Activated CD4-positive, CD25-positive, alpha-beta regulatory T cell treated with anti-CD3 and anti-CD28 coated beads, Interleukin-2, amount 50 U/mL, for 24 hours (primary cell): Measurements from ENCODE around the gene FOXL3.

ENCODE experiments used
- ATAC-seq, 2 donors: fragments of 150-1000 bp; cut with Tn5 transposase; one replicate each; pipeline ENCODE4 v1.10.0; 2021; ENCODE audit warnings: mild to moderate bottlenecking in 1 of 2, moderate library complexity in 1 of 2

Gene FOXL3

DNA sequence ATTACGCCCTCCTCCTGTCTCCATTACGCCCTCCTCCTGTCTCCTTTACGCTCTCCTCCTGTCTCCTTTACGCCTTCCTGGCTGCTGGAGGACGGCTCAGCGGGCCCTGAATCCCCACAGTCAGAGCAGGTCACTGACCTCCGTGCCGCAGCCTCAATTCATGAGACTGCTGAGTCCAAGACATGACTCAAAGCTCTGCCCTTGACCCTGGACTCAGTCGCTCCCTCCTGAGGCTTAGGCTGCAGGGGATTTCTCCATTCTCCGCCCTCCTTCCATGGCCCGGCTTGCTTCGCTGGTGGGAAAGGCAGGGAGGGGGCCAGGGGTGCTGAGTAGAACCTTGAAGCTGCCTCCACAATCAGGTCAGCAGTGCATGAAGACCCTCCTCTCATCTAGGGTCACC lies 21.0 kb upstream of the FOXL3 start:
- no peak for ATAC-seq

DNA sequence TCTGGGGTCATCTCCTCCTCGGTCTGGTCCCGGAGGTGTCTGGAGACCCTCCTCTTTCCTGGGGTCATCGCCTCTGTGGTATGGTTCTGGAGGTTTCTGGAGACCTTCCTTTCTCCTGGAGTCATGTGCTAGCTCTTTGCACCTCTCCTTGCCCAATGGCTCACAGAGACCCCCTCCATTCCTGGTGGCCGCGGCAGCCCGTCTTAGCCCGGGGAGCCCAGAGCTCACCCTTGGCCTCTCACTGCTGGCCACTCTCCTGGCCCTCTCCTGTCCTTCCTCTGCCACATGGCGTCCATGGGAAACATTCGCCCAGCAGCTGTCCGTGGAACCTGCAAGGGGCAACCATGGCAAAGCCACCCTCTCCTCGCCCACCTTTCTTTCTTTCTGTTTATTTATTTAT lies 20.2 kb upstream of the FOXL3 start:
- no peak for ATAC-seq

DNA sequence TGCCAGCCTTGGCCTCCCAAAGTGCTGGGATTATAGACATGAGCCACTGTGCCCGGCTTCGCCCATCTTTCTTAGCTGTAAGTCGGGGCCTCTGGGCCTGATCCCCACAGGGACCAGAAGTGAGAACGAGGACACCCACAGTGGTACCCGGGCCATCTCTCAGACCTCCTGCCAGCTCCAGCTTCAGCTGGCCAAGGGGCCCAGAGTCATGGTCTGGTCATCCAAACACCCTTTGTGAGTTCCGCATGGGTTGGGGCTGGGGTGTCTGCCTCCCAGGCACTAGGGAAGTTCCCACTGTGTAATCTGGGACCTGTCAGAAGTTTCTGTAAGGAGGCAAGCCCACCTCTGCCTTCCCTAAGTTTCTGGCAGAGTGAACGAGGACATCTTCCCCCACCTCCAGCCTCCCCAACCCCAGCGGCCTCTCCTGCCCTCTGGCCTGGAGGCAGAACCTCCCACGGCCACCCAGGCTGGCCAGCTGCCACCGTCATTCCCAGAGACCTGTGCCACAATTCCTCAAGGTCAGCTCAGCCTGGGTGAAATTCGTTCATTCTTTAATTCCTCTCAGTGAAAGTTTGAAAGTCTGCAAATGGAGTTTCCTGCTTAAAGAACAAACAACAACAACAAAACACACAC lies 19.5 kb upstream of the FOXL3 start:
- no peak for ATAC-seq

DNA sequence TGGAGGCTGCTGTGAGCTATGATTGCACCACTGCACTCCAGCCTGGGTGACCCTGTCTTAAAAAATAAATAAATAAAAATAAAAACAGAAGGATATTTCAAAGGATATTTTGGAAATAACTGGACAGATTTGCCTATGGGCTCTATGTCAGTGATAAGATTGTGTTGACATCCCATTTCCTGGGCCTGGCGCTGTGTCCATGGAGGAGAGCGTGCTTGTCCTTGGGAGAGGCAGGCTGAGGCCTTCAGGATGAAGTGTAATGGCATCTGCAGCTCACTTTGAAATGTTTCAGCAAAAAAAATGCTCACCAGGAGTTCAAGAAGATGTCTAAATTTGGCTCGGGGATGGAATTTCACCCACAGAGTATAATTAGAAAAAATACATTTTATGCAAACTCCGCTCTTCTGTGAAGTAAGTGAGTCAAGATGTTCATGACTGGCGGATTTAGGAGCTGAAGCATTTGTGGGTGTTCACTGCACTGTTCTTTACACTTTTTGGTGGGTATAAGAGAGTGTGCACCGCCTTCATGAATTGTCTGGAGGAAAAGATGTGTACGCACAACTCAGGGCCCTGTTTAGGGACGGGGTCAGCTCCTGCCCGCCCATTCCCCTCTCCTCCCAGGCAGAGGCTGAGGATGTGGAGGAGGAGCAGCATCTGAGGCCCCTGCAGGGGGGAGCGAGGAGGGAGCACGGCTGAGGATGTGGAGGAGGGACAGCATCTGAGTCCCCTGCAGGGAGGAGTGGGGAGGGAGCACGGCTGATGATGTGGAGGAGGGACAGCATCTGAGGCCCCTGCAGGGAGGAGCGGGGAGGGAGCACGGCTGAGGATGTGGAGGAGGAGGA lies 18.5 kb upstream of the FOXL3 start:
- no peak for ATAC-seq

DNA sequence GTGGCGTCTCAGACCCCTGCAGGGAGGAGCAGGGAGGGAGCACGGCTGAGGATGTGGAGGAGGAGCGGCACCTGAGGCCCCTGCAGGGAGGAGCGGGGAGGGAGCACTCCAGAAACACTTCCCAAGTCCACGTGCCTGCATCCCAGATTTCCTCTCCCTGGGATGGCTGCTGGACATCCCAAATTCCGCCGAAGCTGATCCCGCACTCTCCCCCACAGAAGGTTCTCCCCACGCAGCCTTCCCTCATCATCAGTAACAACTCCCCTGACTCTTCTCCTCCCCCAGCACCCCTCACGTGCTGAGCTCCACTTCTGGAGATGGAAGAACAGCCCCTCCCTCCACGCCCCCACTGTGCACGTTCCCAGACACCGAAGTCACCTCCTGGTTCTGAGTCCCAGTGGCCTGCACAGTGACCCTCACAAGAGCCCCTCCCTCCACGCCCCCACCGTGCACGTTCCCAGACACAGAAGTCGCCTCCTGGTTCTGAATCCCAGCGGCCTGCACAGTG lies 17.8 kb upstream of the FOXL3 start:
- ATAC-seq: no peak

DNA sequence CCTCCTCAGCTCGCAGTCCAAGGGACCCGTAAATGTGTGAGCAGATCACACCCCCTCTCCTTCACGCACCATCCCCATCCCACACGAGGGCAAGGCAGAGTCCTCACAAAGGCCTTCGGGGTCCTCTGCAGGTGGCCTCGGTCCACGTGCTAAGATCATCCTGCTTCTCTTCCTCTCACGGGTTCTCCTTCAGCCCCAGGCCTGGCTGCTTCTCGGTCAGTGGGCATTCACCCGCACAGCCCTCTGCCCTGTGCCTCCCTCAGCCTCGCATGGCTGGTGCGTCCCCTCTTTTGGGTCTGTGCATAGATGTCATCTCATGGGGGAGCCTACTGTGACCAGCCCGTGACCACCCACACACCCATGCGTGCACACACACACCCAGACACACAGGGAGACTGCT lies 17.3 kb upstream of the FOXL3 start:
- ATAC-seq: no peak

DNA sequence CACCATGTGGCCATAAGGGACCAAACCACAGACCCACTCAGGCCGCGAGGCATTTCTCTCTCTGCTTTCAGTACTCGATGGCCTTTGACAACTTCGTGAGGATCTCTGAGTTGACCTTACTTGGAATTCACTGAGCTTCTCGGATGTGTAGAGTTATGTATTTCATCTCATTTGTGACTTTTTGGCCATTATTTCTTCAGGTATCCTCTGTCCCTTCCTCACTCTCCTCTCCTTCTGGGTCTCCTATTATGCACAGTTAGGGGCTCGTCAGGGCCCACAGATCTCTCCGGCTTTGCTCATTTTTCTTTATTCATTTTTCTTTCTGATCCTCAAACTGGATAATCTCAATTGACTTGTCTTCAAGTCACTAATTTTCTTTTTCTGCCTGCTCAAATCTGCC lies 16.6 kb upstream of the FOXL3 start:
- ATAC-seq: no peak

DNA sequence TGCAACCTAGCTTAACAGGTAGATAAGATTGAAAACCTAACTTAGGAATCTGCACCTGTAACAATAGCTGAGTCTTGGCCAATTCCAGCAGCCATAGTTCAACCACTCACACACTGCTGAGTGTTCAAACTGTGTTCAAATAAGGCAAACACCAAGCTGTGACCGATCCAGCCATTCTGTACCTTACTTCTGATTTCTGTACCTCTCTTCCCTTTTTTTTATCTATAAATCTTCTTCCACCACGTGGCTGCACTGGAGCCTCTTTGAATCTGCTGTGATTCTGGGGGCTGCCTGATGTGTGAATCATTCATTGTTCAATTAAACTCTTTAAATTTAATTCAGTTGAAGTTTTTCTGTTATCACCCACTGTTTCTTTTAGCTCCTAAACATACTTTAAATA lies 15.7 kb upstream of the FOXL3 start:
- ATAC-seq: no peak

DNA sequence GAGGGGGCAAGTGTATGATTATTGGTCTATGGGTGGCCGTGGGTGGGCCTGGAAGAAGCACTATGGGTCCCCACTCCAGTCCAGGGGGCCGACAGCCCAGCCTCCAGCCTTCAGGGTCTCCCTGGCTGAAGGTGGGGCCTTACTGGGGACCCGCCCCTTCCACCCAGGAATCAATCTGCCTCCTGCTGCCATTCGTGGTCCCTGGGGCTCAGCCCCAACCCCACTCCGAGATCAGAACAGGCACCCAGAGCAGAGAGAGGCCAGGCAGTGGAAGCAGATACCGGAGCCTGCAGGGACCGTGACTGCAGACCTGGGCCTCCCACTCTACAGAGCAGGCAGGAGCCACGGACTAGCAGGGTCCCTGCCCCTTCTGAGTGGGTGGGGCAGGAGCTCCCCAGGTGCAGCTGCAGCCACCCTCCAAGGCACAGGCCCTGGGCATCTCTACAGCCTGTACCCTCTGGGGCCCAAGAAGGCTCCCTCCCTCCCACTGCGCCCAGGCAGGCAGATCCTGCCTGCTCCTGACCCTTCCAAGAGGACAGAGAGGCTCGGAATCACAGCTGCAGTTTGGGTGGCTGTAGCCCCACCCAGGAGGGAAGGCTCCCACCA lies 13.6 kb upstream of the FOXL3 start:
- no peak for ATAC-seq

DNA sequence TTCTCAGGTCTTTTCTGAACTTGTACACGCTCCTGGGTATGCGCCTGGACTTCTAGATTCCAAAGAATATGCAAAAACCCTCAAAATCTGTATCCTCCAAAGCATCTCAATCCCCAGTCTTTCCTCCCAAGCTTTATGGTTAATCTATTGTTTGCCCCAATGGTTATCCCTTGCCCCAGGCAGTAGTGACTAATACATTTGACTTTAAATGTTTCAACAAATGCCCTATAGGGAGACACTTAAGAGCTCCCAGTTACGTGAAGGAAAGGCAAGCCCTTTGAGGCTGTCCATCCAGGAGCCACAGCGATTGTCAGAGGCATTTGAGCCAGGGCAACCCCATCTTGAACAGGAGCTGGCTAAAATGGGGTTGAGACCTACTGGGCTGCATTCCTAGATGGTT lies 12.7 kb upstream of the FOXL3 start:
- ATAC-seq: no peak

DNA sequence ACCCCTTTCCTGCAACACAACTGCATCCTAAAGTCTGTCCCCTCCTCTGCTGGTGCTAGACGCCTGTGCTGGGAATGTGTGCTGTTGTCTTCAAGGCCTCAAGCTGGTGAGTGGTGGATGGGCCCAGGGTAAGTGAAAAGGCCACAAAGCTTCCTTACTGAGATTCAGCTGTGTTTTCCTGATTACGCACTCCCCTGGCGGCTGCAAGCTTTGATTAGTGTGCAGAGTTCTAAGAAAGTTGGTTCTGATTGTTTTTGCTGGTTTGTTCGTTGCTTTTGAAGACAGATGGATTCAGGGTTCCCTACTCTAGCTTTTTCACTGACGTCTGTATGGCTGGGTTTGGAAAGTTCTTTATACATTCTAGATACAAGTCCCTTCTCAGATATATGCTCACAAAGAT lies 11.9 kb upstream of the FOXL3 start:
- no peak for ATAC-seq

DNA sequence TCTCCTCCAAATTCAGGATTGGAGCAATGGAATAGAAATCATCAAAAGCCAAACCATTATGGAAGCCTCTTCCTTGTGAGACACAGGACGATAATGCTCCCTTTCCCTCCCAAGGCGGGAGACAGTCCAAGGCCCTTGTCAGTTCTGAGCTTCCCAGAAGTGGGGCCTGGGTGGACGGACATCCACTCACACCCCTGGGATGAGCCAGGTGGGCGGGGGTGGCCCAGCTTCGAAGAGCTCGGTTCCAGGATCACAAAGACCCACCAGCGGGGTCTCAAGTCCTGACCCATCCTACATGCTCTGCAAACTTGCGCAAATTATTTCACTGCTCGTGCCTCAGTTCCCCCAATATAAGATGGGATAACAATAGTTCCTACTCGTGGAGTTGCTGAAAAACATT lies 10.1 kb upstream of the FOXL3 start:
- no peak for ATAC-seq

DNA sequence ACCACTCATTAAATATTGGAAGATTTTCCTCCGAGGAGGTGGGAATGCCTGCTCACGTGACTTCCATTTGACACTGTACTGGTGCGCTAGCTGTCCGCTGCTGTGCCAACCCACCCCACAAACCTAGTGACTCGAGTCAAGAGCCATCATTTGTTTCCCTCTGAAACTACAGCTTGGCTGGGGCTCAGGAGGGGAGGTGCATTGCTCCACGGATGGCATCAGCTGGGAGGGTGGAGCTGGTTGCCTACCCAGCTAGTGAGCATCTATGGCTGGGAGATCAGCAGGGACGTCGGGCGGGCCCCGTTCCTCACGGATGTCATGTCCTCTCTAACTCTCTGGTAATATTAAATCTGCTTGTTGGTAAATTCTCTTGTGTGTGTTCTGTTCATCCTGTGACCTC lies 9.5 kb upstream of the FOXL3 start:
- no peak for ATAC-seq

DNA sequence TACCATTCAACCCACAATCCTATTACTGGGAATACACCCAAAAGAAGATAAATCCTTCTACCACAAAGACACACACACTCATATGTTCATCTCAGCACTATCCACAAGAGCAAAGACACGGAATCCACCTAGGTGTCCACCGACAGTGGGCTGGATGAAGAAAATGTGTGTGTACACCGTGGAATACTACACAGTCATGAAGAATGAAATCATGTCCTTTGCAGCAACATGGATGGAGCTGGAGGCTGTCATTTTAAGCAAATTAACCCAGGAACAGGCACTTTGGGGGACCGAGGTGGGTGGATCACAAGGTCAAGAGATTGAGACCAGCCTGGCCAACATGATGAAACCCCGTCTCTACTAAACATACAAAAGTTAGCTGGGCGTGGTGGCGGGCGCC lies 8.3 kb upstream of the FOXL3 start:
- ATAC-seq: no peak

DNA sequence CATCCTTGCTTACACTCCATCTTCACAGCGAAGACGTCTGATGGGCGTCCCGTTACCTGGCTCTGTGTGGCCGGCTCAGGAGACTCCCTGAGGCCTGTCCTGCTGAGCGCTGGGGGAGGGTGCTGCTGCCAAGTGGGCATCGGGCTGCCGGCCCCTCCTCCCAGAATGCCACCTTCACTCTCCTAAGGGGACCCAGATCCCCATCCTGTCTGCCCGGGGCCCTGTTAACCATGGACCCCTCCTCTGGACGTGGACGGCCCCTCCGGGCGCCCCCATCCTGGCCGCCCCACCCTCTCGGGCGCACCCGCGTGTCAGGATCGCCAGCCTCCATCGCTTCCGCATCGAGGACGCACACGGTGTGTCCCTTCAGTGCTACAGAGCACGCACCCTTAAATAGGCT lies 7.3 kb upstream of the FOXL3 start:
- ATAC-seq: no peak

DNA sequence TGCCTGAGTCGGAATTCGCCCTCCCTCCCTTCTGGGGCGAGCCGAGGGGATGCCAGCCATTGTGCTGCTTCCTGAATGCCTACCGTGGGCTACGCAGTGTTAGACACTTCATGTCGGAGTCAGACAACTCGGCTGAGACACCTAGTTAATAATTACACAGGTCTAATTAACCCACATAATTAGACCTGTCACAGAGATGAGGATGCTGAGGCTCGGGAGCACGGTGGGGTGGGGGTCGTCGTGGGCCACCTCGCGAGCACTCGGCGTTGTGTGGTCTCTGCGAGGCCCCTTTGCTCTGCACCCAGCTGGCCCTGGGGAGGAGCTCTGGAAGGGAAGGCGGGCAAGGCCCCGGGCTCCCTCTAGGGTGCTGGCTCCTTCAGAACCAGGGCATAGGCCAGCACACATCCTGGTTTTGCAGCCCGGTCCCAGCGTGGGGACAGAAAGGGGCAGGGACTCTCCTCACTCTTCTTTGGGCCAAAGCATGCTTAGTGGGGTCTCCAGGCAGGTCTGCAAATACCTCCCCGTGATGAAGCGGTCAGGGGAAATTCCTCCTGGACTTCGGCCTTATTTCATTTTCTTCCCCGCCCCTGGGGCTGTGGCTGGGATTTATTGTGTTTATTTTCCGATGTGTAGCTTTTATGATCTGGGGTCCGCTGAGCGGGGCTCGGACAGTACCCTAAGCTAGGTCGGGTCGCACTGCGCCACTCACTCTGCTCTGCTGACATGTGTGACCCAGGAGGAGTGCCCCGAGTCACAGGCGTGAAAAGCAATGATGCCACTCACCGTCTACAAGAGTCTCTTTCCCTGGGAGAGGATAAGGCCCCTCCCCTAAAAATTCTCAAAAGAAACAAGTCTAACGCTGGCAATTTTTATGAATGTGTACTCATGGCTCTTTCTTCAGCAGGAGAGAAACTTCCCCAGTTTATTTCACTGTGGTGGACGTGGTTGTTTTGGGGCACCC lies 4.9 kb upstream of the FOXL3 start:
- no peak for ATAC-seq

DNA sequence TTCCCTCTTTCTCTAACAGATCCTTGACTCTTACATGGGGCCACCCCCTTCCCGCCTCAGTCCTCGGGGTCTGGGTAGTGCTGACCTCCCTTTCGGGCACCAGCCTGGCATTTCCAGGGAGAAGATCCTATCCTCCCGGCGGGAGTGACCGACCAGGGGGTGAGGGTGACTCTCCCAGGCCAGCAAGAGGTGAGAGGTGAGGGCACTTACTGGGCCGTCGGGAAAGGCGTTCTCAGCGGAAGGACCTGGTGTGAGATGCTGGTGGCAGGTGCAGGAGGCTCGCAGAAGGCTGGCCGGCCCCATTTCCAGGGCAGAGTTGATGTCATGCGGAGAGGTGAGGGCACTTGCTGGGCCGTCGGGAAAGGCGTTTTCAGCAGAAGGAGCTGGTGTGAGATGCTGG lies 4.2 kb upstream of the FOXL3 start:
- ATAC-seq: no peak

DNA sequence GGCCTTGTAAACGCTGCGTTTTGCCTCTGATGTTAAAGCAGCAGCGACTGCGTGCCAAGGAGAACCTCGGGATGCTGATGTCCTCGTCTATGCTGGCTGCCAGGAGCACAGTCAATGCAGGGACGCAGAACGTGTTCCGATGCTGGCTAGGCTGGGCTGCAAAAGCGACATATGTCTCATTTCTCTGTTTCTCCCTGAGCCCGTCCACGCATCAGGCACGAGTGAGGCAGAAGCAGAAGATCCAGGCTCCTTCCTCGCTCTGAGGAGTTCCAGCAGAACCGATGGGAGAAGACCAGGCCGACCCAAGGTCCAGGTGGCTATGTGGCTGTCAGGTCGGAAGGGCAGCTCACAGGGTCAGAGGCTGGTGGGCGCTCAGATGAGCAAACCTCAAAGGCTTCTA lies 3.7 kb upstream of the FOXL3 start:
- no peak for ATAC-seq

DNA sequence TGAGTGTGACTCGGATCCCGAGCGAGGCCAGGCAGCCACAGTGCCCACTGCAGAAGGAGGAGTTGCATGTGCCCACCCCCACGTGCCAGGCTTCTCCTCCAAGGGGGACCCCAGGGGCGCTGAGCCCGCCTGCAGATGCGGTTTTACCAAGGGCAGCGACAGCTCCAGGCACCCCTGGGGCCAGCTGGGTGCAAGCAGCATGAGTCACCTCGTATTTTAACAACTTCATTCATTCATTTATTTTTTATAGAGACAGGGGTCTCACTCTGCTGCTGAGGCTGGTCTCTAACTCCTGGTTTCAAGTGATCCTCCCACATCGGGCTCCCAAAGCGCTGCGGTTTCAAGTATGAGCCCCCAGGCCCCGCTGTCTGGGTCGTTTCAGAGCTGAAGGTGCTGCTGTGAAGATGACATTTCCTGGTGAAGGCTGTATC lies 1.3 kb upstream of the FOXL3 start:
- no peak for ATAC-seq

DNA sequence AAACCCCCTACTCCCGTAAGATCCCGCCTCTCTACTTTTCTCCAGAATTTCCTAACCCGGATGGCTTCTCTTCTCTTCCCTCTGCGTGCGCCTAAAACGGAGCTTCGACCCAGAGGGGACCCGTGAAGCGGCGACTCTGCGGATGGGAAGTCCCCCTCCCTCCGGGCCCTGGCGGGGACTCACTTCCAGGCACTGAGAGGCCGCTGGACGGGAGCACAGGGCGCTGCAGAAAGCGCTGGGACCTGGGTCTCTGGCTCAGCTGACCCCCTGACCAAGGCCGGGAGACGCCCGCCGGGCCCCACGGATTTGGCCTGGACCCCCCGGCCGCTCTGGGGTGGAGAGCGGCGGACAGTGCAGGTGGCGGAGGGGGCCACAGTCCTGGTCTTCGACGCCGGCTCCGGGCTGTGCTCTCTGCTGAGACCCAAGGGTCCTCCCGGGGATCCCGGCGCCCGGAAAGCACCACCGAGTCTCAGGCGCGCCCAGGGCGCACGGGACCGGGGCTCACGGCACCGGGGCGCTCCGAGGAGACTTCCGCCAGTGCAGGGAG lies 688 bp upstream of the FOXL3 start:
- no peak for ATAC-seq

DNA sequence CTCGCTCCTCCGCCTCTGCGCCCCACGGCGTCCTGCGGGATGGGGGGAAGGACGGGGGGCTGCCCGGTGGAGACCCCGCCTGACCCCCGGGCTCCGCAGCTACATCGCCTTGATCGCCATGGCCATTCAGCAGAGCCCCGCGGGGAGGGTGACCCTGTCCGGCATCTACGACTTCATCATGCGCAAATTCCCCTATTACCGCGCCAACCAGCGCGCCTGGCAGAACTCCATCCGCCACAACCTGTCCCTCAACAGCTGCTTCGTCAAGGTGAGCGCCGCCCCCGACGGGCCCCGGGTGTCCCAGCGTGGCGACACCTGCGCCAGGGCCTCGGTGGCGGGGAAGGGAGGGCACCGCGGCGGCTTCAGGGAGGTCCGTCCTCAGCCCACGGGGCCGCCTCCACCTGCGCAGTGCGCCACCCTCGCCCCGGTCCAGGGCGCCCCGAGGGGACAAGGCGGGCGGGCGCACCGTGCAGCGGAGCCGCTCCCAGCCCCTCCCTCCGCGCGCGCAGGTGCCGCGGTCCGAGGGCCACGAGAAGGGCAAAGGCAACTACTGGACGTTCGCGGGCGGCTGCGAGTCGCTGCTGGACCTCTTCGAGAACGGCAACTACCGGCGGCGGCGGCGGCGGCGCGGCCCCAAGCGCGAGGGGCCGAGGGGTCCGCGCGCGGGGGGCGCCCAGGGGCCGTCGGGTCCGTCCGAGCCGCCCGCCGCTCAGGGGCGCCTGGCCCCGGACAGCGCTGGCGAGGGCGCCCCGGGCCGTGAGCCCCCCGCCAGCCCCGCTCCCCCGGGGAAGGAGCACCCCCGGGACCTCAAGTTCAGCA lies 793 bp downstream of the FOXL3 start:
- no peak for ATAC-seq
